PC-3 (cell line): ENCODE results near the gene DENND2C. TPM values are rescaled to one million over a fixed set of nuclear protein-coding genes. Genes with fewer than 3 reads are reported as not detected.

Source experiments
- ATAC-seq: fragments of 200-7000 bp; cut with Tn5 transposase; 2 replicates; pipeline ENCODE4 v1.9.1; 2020; ENCODE audit warnings: mild to moderate bottlenecking, moderate library complexity
- BruUV-seq: library from RNA; stranded (reverse); fragments of 400-500 nt; replicated peaks from 2 replicates; lab custom pipeline; 2021; lab: Mats Ljungman, UMichigan
- CTCF ChIA-PET: fragments of 300-600 bp; sonication (Branson Sonifier 250); formaldehyde crosslinking; loops from one replicate; lab custom pipeline; 2022; ENCODE audit warnings: antibody characterized with exemption; lab: Charles Lee
- POLR2A ChIA-PET: fragments of 300-600 bp; sonication (Branson Sonifier 250); formaldehyde crosslinking; loops from one replicate; lab custom pipeline; 2022; ENCODE audit warnings: antibody characterized with exemption; ENCODE audit not compliant: unreplicated experiment; lab: Charles Lee
- DNase-seq: peaks from one replicate; pipeline ENCODE4 v3.0.0-alpha.2; 2015
- H2AFZ ChIP-seq: fragments of 300-600 bp; sonication (generic); 2 replicates; pipeline ENCODE4 v1.6.0; 2016; ENCODE audit warnings: antibody characterized with exemption, low read length
- H3F3A ChIP-seq: fragments of 300-600 bp; sonication (generic); one replicate; pipeline ENCODE4 v1.6.0; 2017; ENCODE audit warnings: antibody characterized with exemption, low read length, control low read depth, mild to moderate bottlenecking; ENCODE audit not compliant: unreplicated experiment
- H3K27ac ChIP-seq: fragments of 300-600 bp; sonication (generic); 2 replicates; pipeline ENCODE4 v1.5.1; 2016; ENCODE audit warnings: mild to moderate bottlenecking, low read length
- H3K27me3 ChIP-seq: fragments of 300-600 bp; sonication (generic); 2 replicates; pipeline ENCODE4 v1.6.1; 2016; ENCODE audit warnings: low read length, mixed read lengths
- H3K36me3 ChIP-seq: fragments of 300-600 bp; sonication (generic); 2 replicates; pipeline ENCODE4 v1.6.1; 2016; ENCODE audit warnings: low read depth, mixed run types, low read length, mixed read lengths
- H3K4me1 ChIP-seq: fragments of 300-600 bp; sonication (generic); 2 replicates; pipeline ENCODE4 v1.5.1; 2016; ENCODE audit warnings: low read length; ENCODE audit not compliant: insufficient read depth
- H3K4me2 ChIP-seq: fragments of 300-600 bp; sonication (generic); 2 replicates; pipeline ENCODE4 v1.6.0; 2016; ENCODE audit warnings: low read length
- H3K4me3 ChIP-seq: fragments of 300-600 bp; sonication (generic); 2 replicates; pipeline ENCODE4 v1.5.1; 2016; ENCODE audit warnings: mild to moderate bottlenecking, low read length, mixed read lengths
- H3K79me2 ChIP-seq: fragments of 300-600 bp; sonication (generic); 2 replicates; pipeline ENCODE4 v1.6.1; 2017; ENCODE audit warnings: low read length, mixed read lengths
- H3K9ac ChIP-seq: fragments of 300-600 bp; sonication (generic); 2 replicates; pipeline ENCODE4 v1.6.0; 2016; ENCODE audit warnings: mild to moderate bottlenecking, low read length
- H3K9me2 ChIP-seq: fragments of 300-600 bp; sonication (generic); replicated peaks from 2 replicates; pipeline ENCODE4 v1.6.1; 2016; ENCODE audit warnings: mixed run types, low read length, mixed read lengths
- H3K9me3 ChIP-seq: fragments of 300-600 bp; sonication (generic); 2 replicates; pipeline ENCODE4 v1.6.1; 2016; ENCODE audit warnings: low read length, mixed read lengths
- H4K20me1 ChIP-seq: fragments of 300-600 bp; sonication (generic); 2 replicates; pipeline ENCODE4 v1.6.1; 2016; ENCODE audit warnings: low read length, mixed read lengths
- CTCF ChIP-seq: fragments of 300-600 bp; sonication (generic); conservative IDR thresholded peaks from 2 replicates; pipeline ENCODE4 v1.5.1; 2017; ENCODE audit warnings: antibody characterized with exemption, low read depth, mild to moderate bottlenecking, low read length
- EZH2 ChIP-seq: fragments of 300-600 bp; sonication (generic); IDR thresholded peaks from one replicate; pipeline ENCODE4 v1.6.1; 2017; ENCODE audit warnings: antibody characterized with exemption, mild to moderate bottlenecking, low read length; ENCODE audit not compliant: unreplicated experiment
- EZH2phosphoT487 ChIP-seq: fragments of 300-600 bp; sonication (generic); IDR thresholded peaks from 2 replicates; pipeline ENCODE4 v1.6.1; 2018; ENCODE audit warnings: mild to moderate bottlenecking, antibody characterized with exemption, low read length, borderline replicate concordance
- intact Hi-C: fragments of 100-400 bp; cut with micrococcal nuclease; formaldehyde crosslinking; loops from 2 replicates; pipeline ENCODE4 v1.9.0; 2023
- total RNA-seq: library from RNA; depleted of rRNA; stranded (reverse); fragments of >200 nt; gene quantifications from 2 replicates; pipeline ENCODE4 v1.2.3, GENCODE V29; 2014

Gene DENND2C
- total RNA-seq, 1 experiment from 2014 or later = 0.95 TPM

DNA sequence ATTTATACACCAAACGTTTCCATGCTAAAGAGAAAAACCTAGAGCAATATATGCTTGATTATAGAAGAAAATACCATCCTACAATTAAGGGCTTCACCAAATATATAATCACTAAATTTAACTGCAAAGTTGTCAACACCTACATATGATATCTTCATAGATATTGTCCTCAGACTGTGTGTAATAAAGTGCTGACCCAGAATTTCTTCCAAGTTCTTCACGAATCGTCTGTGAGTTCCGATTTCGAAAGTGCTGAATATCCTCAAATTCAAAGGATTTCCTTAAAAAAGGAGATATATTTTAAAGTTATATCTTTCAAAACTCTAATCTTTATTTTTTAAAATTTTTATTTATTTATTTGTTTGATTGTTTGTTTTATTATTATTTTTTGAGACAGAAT lies 46.5 kb downstream of the DENND2C start:
- ATAC-seq (no peak), DNase-seq (no peak)
- Histone ChIP-seq H4K20me1 (no peaks in the 10 kb centered on the region), H3F3A (no peaks in the 10 kb centered on the region), H3K4me3 (no peak overlapping the region), H3K79me2 (no peaks in the 10 kb centered on the region), H2AFZ (no peak overlapping the region), H3K36me3 (no peaks in the 10 kb centered on the region), H3K4me2 (no peak overlapping the region), H3K27ac (no peak overlapping the region), H3K27me3 (no peaks in the 10 kb centered on the region), H3K9me2 (no peaks in the 10 kb centered on the region), H3K9ac (no peak overlapping the region), H3K9me3 (no peaks in the 10 kb centered on the region), H3K4me1 (no peaks in the 10 kb centered on the region)
- no peak for TF ChIP-seq EZH2phosphoT487
- TF ChIP-seq EZH2 = no peak
- TF ChIP-seq CTCF = no peak
- POLR2A ChIA-PET = no interaction called here
- BruUV-seq = no TSS peak
- intact Hi-C loops = loop anchor here (5.0 kb wide), 1 partner anchor 39 kb away; no protein-coding TSS in a partner anchor
- CTCF ChIA-PET = no interaction called here

DNA sequence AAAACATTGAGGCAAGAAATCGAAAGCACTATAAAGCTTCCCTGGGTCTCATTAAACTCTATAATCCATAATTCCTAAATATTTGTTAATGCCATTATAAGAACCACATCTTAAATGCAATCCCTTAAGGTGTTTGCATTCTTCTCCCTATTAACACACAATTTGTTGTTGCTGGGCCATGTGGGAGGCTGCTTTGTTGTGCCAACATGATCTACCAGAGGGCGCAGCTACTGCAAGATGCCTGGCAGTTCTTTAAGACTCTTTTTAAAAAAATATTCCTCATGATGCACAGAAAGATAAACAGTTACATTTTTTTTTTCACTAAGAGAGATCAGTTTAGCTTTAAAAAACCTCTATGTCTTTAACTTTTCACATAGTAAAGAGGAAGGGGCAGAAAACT lies 49.4 kb downstream of the DENND2C start:
- no peak overlapping the region for H3K4me2 ChIP-seq
- H3K4me1 ChIP-seq = no peaks in the 10 kb centered on the region
- H3F3A ChIP-seq = no peaks in the 10 kb centered on the region
- no peaks in the 10 kb centered on the region for H3K9me3 ChIP-seq
- no peak overlapping the region for H3K9ac ChIP-seq
- no peak overlapping the region for H2AFZ ChIP-seq
- CTCF ChIA-PET = interaction anchor here (0.6 kb wide), 1 partner anchor 1213 kb away, joined by 4 read pairs; no protein-coding TSS in a partner anchor
- TF ChIP-seq EZH2phosphoT487 = no peak
- peak; percentile 29; the same call in 1 of the 2 replicates for TF ChIP-seq CTCF
- DNase-seq (no peak), ATAC-seq (no peak)
- no TSS peak for BruUV-seq
- no peak overlapping the region for H3K4me3 ChIP-seq
- intact Hi-C loops = loop anchor here (5.0 kb wide), 1 partner anchor 42 kb away; no protein-coding TSS in a partner anchor
- no peaks in the 10 kb centered on the region for H3K9me2 ChIP-seq
- H3K36me3 ChIP-seq = no peaks in the 10 kb centered on the region
- H4K20me1 ChIP-seq = no peaks in the 10 kb centered on the region
- H3K79me2 ChIP-seq = no peaks in the 10 kb centered on the region
- no peak overlapping the region for H3K27ac ChIP-seq
- POLR2A ChIA-PET = interaction anchor here (0.5 kb wide), 1 partner anchor 64 kb away, joined by 4 read pairs; no protein-coding TSS in a partner anchor
- H3K27me3 ChIP-seq = no peaks in the 10 kb centered on the region

DNA sequence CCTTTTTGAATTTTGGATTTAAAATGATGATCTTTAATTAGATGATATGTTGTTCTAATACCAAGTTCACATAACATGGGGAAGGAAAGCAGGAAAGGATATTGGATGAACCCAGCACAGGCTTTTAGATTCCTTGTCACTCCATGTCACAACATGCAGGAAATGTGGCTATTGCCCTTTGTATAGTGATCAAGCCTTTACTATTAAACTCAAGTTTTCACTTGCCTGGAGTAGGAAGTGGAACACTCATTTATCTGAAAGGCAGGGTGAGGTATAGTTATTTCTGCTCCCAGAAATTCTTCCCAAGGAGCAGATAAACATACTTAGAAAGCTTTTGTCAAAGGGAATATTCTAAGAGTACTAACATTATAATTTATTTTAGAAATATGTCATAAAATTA lies 51.2 kb downstream of the DENND2C start:
- no TSS peak for BruUV-seq
- Histone ChIP-seq H3K79me2 (no peaks in the 10 kb centered on the region), H3K9me2 (no peaks in the 10 kb centered on the region), H3F3A (no peaks in the 10 kb centered on the region), H3K4me1 (no peaks in the 10 kb centered on the region), H3K9me3 (no peaks in the 10 kb centered on the region), H3K36me3 (no peaks in the 10 kb centered on the region), H3K4me2 (no peak overlapping the region), H3K27me3 (no peaks in the 10 kb centered on the region), H3K9ac (no peak overlapping the region), H4K20me1 (no peaks in the 10 kb centered on the region), H2AFZ (no peak overlapping the region), H3K27ac (no peak overlapping the region), H3K4me3 (no peak overlapping the region)
- ATAC-seq (no peak), DNase-seq (no peak)
- ChIA-PET POLR2A (no interaction called here), CTCF (no interaction called here)
- no peak for TF ChIP-seq EZH2phosphoT487
- no peak for TF ChIP-seq EZH2
- TF ChIP-seq CTCF = no peak
- intact Hi-C loops = no loop called here
